Measurements from ENCODE around the gene POFUT1.

DNA sequence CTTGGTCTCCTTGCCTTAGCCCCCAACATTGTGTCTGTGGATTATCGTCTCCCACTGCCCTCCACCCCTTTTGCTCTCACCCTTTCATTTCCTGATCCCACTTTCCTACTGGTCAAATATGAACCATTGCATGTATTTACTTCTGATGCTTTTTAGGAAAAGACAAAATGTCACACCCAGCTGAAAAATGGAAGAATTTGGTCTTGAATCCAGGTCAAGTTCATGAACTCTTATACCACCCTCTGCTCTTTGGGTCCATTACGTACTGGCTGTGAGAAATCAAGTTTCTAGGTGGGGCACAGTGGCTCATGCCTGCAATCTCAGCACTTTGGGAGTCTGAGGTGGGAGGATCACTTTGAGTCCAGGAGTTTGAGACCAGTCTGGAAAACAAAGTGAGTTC is 54.0 kb downstream of the POFUT1 start:
- TF ChIP-seq, protein P1, sequence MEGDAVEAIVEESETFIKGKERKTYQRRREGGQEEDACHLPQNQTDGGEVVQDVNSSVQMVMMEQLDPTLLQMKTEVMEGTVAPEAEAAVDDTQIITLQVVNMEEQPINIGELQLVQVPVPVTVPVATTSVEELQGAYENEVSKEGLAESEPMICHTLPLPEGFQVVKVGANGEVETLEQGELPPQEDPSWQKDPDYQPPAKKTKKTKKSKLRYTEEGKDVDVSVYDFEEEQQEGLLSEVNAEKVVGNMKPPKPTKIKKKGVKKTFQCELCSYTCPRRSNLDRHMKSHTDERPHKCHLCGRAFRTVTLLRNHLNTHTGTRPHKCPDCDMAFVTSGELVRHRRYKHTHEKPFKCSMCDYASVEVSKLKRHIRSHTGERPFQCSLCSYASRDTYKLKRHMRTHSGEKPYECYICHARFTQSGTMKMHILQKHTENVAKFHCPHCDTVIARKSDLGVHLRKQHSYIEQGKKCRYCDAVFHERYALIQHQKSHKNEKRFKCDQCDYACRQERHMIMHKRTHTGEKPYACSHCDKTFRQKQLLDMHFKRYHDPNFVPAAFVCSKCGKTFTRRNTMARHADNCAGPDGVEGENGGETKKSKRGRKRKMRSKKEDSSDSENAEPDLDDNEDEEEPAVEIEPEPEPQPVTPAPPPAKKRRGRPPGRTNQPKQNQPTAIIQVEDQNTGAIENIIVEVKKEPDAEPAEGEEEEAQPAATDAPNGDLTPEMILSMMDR (IDR thresholded peaks at IDR 0.05): no peak
- TF ChIP-seq CREB1 (CRISPR knock-in tag; IDR thresholded peaks at IDR 0.05) (no peak), FOXJ3 (CRISPR knock-in tag; IDR thresholded peaks at IDR 0.05; ENCODE audit: borderline replicate concordance) (no peak), ZNF121 (CRISPR knock-in tag; IDR thresholded peaks at IDR 0.05) (no peak)
